Umbilical cord (tissue), 2 donors: ENCODE measurements around the gene CHST12. TPM values are rescaled to one million over a fixed set of nuclear protein-coding genes. Genes with fewer than 3 reads are reported as not detected.
"Not testable (repeated sequence)": the region's sequence is repeated elsewhere in the genome, so short reads cannot be mapped to it uniquely, and the experiment has no call there.

Experiments used
- DNase-seq: peaks from one replicate; pipeline ENCODE4 v3.0.0-alpha.2; 2015; ENCODE audit warnings: low spot score
- total RNA-seq: library from RNA; depleted of rRNA; stranded (reverse); fragments of >200 nt; gene quantifications from one replicate; pipeline ENCODE4 v1.2.3, GENCODE V29; 2014; ENCODE audit warnings: low replicate concordance; ENCODE audit not compliant: insufficient read depth

Gene CHST12
- total RNA-seq = 3.9 TPM

DNA sequence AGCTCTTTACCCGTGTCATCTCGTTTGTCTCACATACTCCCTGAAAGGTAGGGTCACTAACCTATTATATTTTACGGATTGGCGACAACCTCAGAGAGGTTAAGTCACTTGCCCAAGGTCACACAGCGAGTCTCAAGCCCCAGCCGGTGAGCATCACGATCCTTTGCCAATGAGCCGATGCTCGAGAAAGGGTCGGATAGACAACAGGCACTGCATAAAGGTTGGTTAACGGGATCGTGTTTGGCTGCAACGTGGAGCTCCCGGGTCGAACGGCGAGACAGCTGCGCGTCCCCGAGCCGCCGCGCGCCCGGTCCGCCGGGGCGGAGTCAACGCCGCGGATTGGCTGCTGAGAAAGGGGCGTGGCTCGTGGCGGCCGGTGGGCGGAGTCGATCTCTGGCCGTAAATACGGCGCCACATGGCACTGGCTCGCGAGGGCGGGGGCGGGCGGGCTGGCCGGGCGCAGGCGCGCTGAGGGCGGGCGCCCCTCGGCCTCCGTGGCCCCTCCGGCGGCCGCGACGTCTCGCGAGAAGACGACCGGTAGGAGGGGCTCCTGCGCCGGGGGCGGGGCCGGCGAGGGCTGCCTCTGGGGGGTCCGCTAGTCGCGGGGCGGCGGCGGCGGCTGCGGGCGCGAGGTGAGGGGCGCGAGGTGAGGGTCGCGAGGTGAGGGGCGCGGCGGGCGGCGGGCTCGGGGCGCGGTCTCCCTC is at the start of gene CHST12:
TSS of gene CHST12 (plus strand) at position 598 of the 704 bp plus-strand sequence. CDS start 29,029 bp downstream, outside the sequence.
- DNase-seq = peak; percentile 94

- peak; percentile 90 for DNase-seq
Measured at GRCh38 chr7:2353936-2354185, 49.5 kb upstream of the CHST12 start.

GRCh38 chr7:2354186-2354938 is 49.0 kb upstream of the CHST12 start, which contains the start of gene EIF3B:
TSS of gene EIF3B (plus strand) at chr7:2354827. CDS start at chr7:2354922, 95 bp downstream.
- DNase-seq = peak; percentile 97

GRCh38 chr7:2354939-2355704 is 48.3 kb upstream of the CHST12 start:
- peak; percentile 12 for DNase-seq

GRCh38 chr7:2355705-2356008 is 47.8 kb upstream of the CHST12 start:
- DNase-seq = no peak

GRCh38 chr7:2357165-2357564 is 46.2 kb upstream of the CHST12 start:
- DNase-seq = no peak

GRCh38 chr7:2357571-2357970 is 45.8 kb upstream of the CHST12 start:
- DNase-seq = no peak

DNA sequence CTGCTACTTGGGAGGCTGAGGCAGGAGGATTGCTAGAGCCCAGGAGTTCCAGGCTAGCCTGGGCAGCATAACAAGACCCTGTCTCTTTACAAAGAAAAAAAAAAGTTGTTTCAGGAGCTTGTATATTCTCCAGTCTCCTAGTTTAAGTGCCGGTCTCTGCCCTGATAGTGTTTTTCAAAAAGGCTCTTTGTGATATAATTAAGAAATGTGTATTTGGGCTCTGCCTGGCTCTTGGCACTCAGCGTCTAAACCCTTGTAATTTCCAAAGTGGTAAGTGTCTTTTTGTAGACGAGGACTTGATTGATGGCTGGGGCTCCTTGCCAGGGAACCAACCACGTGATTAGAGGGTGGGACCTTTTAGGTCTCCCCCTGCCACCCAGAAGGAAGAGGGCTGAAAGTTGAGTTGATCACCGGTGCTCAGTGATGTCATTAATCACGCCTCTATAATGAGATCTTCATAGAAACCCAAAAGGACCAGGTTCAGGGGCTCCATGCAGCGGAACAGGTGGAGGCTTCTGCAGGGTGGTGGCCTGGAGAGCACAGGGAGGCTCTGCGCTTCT is 44.4 kb upstream of the CHST12 start:
- DNase-seq = no peak

- no peak for DNase-seq
Measured at GRCh38 chr7:2359610-2360009, 43.8 kb upstream of the CHST12 start.

- no peak for DNase-seq
Measured at GRCh38 chr7:2360796-2361195, 42.6 kb upstream of the CHST12 start.

DNA sequence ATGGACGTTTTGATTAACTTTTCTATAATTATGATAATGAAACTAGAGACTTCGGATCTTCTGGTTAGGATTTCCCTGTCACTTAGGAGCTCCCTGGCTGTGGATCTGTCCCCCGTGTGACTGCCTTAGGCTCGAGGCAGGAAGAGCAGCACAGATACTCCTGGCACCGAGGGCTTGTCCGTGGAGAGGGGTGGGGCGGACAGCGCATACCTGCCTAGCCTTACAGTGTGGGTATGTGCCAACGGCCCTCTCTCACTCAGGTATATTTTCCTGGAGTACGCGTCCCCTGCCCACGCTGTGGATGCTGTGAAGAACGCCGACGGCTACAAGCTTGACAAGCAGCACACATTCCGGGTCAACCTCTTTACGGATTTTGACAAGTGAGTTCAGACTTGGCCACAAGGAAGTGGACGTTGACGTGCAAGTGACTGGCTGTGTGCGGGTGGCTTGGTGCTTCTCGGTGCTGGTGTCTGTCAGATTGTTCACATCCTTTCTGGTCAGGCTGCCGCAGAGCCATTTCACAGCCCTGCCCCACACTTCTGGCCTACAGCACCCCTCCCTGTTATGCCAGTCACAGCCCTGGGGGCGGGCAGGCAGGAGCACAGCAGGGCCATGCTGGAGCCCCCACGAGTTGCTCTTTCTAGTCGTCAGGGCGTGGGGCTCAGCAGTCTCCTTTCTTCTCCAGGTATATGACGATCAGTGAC is 40.9 kb upstream of the CHST12 start:
- no peak for DNase-seq

DNA sequence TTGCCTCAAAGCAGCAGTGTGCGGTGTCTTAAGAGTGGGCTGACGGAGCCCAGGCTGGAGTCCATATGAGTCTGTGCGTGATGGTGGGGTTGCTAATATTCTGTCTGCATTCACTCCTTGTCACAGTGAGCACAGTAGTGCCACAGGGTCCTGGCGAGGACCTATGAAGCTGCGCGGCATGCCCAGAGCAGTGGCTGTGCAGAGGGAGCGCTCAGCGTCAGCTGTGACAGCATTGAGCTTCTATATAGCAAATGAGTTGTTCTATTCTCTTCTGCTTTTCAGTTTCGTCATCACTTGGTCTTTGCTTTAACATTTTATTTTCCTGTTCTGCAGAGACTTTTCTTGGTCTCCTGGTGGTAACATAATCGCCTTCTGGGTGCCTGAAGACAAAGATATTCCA is 34.3 kb upstream of the CHST12 start:
- DNase-seq = no peak

- DNase-seq = no peak
Measured at GRCh38 chr7:2371329-2371728, 32.1 kb upstream of the CHST12 start.

- DNase-seq = no peak
Measured at GRCh38 chr7:2372724-2373123, 30.7 kb upstream of the CHST12 start.

DNA sequence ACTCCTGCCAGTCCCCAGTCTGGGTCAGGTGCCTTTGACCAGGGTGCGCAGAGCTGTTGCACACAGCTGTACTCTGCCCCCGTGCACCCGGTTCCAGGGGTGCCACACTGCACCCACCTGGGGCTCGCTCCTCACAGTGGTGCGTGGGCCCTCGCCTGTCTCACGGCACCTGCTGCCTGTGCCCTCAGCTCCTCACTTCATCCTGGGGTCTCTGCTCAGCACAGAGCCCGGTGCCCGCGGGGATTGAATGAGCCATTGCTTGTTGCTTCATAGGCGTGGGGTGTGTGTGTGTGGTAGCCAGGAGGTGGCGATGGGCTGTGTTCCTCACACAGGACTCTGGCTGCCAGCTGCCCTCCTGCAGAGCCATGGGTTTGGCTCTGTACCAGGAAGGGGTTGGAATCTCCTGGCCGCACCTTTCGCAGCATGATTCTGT is 30.3 kb upstream of the CHST12 start:
- no peak for DNase-seq

DNA sequence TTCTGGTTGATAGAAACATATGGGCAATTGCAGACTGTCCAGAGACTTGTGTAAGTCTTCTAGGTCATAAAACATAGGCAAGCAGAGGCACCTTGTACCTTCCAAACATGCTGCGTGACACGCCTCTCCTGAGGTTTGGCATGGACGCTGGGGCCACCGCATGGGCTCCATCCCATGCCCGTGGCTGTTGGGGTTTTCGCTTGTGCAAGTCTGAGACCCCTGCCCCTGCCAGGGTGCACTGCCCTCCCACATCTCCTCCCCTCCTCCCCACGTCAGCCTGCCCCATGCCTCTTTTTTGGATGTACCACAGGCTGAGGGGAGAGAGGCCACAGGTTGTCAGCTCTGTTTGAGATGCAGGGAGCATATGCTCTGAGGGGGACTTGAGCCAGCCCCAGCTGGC is 29.8 kb upstream of the CHST12 start:
- DNase-seq = no peak

DNA sequence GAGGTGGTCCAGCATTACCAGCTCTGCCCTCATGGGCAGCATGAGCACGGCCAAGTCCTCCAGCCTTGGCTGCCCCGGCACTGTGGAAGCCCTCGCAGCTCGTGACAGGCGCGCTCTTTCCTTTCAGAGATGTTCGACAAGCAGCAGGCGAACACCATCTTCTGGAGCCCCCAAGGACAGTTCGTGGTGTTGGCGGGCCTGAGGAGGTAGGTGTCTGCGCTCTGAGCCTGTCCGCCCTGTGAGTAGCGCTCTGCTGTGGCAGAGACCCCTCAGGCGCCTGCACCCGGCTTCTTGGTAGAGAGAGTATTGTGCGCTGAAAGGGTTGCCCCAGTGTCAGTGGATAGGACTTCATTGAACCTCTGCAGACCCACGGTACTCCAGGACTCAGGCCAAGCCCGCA is 29.0 kb upstream of the CHST12 start:
- no peak for DNase-seq

GRCh38 chr7:2374830-2375728 is 28.3 kb upstream of the CHST12 start:
- DNase-seq = no peak

GRCh38 chr7:2376351-2377154 is 26.9 kb upstream of the CHST12 start:
- DNase-seq = no peak

DNA sequence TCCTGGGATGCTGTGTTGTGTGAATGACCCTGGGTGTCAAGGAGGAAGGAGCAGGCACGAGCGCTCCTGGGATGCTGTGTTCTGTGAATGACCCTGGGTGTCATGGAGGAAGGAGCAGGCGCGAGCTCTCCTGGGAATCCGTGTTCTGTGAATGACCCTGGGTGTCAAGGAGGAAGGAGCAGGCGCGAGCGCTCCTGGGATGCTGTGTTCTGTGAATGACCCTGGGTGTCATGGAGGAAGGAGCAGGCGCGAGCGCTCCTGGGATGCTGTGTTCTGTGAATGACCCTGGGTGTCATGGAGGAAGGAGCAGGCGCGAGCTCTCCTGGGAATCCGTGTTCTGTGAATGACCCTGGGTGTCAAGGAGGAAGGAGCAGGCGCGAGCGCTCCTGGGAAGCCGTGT is 25.9 kb upstream of the CHST12 start:
- not testable (repeated sequence) for DNase-seq
